ENCODE results near the gene ABCC1.
"Not testable (repeated sequence)": the region's sequence is repeated elsewhere in the genome, so short reads cannot be mapped to it uniquely, and the experiment has no call there.

The ABCC1 gene

GRCh38 chr16:15967655-15968315 is 18.4 kb downstream of the ABCC1 start:
- no peak for DNase-seq

- peak; percentile 29 for DNase-seq
These were observed 20.8 kb downstream of the ABCC1 start for GRCh38 chr16:15970202-15970601.

GRCh38 chr16:15970743-15971439 is 21.5 kb downstream of the ABCC1 start:
- DNase-seq, result no peak

GRCh38 chr16:15971440-15971815 is 22.0 kb downstream of the ABCC1 start:
- no peak for DNase-seq

- peak; percentile 43 for DNase-seq
These were observed 22.8 kb downstream of the ABCC1 start for GRCh38 chr16:15972046-15972868.

- DNase-seq, result peak; percentile 56
These were observed 24.0 kb downstream of the ABCC1 start for GRCh38 chr16:15973421-15973820.

- no peak for DNase-seq
These were observed 24.6 kb downstream of the ABCC1 start for GRCh38 chr16:15974057-15974456.

- DNase-seq, result no peak
These were observed 25.8 kb downstream of the ABCC1 start for GRCh38 chr16:15975172-15975571.

- no peak for DNase-seq
These were observed 26.9 kb downstream of the ABCC1 start for GRCh38 chr16:15976225-15976812.

GRCh38 chr16:15976929-15977637 is 27.7 kb downstream of the ABCC1 start:
- no peak for DNase-seq

GRCh38 chr16:15979801-15980200 is 30.4 kb downstream of the ABCC1 start:
- DNase-seq, result no peak

GRCh38 chr16:15980329-15980728 is 30.9 kb downstream of the ABCC1 start:
- no peak for DNase-seq

- no peak for DNase-seq
These were observed 32.0 kb downstream of the ABCC1 start for GRCh38 chr16:15981382-15981781.

- DNase-seq, result not testable (repeated sequence)
These were observed 32.9 kb downstream of the ABCC1 start for GRCh38 chr16:15982194-15982915.

GRCh38 chr16:15983898-15984297 is 34.5 kb downstream of the ABCC1 start:
- DNase-seq, result no peak

GRCh38 chr16:15985144-15985543 is 35.7 kb downstream of the ABCC1 start:
- no peak for DNase-seq

- DNase-seq, result no peak
These were observed 36.8 kb downstream of the ABCC1 start for GRCh38 chr16:15986261-15986660.

GRCh38 chr16:15988268-15989013 is 39.0 kb downstream of the ABCC1 start:
- DNase-seq, result no peak

GRCh38 chr16:15990902-15991301 is 41.5 kb downstream of the ABCC1 start:
- no peak for DNase-seq

GRCh38 chr16:15993128-15993527 is 43.7 kb downstream of the ABCC1 start:
- no peak for DNase-seq

- DNase-seq, result no peak
These were observed 44.1 kb downstream of the ABCC1 start for GRCh38 chr16:15993541-15993940.

All from HCEC 1CT (cell line).